GM12878 (cell line): Measurements from ENCODE around the gene CACNA1D. TPM values are rescaled to one million over a fixed set of nuclear protein-coding genes. Genes with fewer than 3 reads are reported as not detected.

ENCODE experiments used
- ATAC-seq: fragments of 200-7000 bp; cut with Tn5 transposase; 3 replicates; pipeline ENCODE4 v1.9.1; 2020; ENCODE audit warnings: mild to moderate bottlenecking, moderate library complexity
- BruUV-seq: library from RNA; stranded (reverse); fragments of 400-500 nt; replicated peaks from 2 replicates; lab custom pipeline; 2021; lab: Mats Ljungman, UMichigan
- CTCF ChIA-PET: fragments of 300-600 bp; sonication (Branson Sonifier 250); formaldehyde crosslinking; extraction: SDS; loops from one replicate; lab custom pipeline; 2021; ENCODE audit warnings: inconsistent platforms; lab: Yijun Ruan, JAX
- POLR2A ChIA-PET: fragments of 350-600 bp; formaldehyde crosslinking; extraction: SDS; loops from one replicate; lab custom pipeline; 2021; ENCODE audit warnings: inconsistent platforms; lab: Charles Lee
- RAD21 ChIA-PET: fragments of 300-600 bp; sonication (Branson Sonifier 250); formaldehyde crosslinking; loops from one replicate; lab custom pipeline; 2023; ENCODE audit warnings: antibody characterized with exemption; ENCODE audit not compliant: unreplicated experiment; lab: Charles Lee
- SMC1A ChIA-PET: fragments of 300-600 bp; sonication (Branson Sonifier 250); formaldehyde crosslinking; loops from one replicate; lab custom pipeline; 2023; ENCODE audit not compliant: unreplicated experiment, uncharacterized antibody; lab: Charles Lee
- DNase-seq: peaks from one replicate; pipeline ENCODE4 v3.0.0-alpha.2; 2011; ENCODE audit warnings: low read depth, low spot score
- FAIRE-seq: peaks from 3 replicates; lab custom pipeline; 2011; peaks lifted over from hg19 to GRCh38; lab: Jason Lieb, UNC
- H2AFZ ChIP-seq: 2 replicates; pipeline ENCODE4 v1.6.0; 2011; ENCODE audit warnings: low read depth, low read length, control low read depth; ENCODE audit not compliant: control insufficient read depth
- H3K27ac ChIP-seq: 2 replicates; pipeline ENCODE4 v1.5.1; 2011; ENCODE audit warnings: control low read depth; ENCODE audit not compliant: control insufficient read depth, insufficient read depth
- H3K27me3 ChIP-seq, 2 experiments: replicated peaks in 1 of 2; 2 replicates each; pipeline versions ENCODE4 v1.6.0 to v1.6.1; 2011; ENCODE audit warnings: low read length in 1 of 2; ENCODE audit not compliant: control insufficient read depth in 2 of 2, insufficient read depth in 2 of 2
- H3K36me3 ChIP-seq, 2 experiments: 2 replicates each; pipeline ENCODE4 v1.5.1; 2011; ENCODE audit warnings: low read length in 1 of 2; ENCODE audit not compliant: control insufficient read depth in 2 of 2, insufficient read depth in 2 of 2
- H3K4me1 ChIP-seq: 2 replicates; pipeline ENCODE4 v1.6.1; 2011; ENCODE audit warnings: mild to moderate bottlenecking, low read length, moderate library complexity, mixed read lengths; ENCODE audit not compliant: control insufficient read depth, insufficient read depth
- H3K4me2 ChIP-seq: 2 replicates; pipeline ENCODE4 v1.6.0; 2011; ENCODE audit warnings: control low read depth; ENCODE audit not compliant: control insufficient read depth, insufficient read depth
- H3K4me3 ChIP-seq: fragments of 200-600 bp; sonication (generic); 2 replicates; pipeline ENCODE4 v1.5.1; 2016
- H3K79me2 ChIP-seq: 2 replicates; pipeline ENCODE4 v1.6.0; 2011; ENCODE audit warnings: low read length; ENCODE audit not compliant: control insufficient read depth, insufficient read depth
- H3K9ac ChIP-seq: 2 replicates; pipeline ENCODE4 v1.8.0; 2011; ENCODE audit warnings: low read length, control low read depth, mixed read lengths; ENCODE audit not compliant: control insufficient read depth, insufficient read depth
- H3K9me3 ChIP-seq: replicated peaks from 3 replicates; pipeline ENCODE4 v1.5.1; 2011; ENCODE audit warnings: mild to moderate bottlenecking, low read length; ENCODE audit not compliant: control insufficient read depth, insufficient read depth
- H4K20me1 ChIP-seq: 2 replicates; pipeline ENCODE4 v1.6.0; 2011; ENCODE audit not compliant: control insufficient read depth, insufficient read depth
- BACH1 ChIP-seq: fragments of 450-650 bp; IDR thresholded peaks from 2 replicates; pipeline ENCODE4 v1.6.1; 2017; ENCODE audit warnings: mild to moderate bottlenecking, borderline replicate concordance
- KDM1A ChIP-seq: fragments of 200-600 bp; sonication (generic); IDR thresholded peaks from 2 replicates; pipeline ENCODE4 v1.6.1; 2016; ENCODE audit warnings: borderline replicate concordance
- SIN3A ChIP-seq: IDR thresholded peaks from 2 replicates; pipeline ENCODE4 v1.6.1; 2012; ENCODE audit warnings: low read depth, low read length, improper control_type of control experiment
- SREBF2 ChIP-seq: IDR thresholded peaks from 2 replicates; pipeline ENCODE4 v1.6.1; 2012; ENCODE audit warnings: mild to moderate bottlenecking, low read length
- SUPT20H ChIP-seq: IDR thresholded peaks from 2 replicates; pipeline ENCODE4 v1.6.1; 2011; ENCODE audit warnings: low read depth, mild to moderate bottlenecking, low read length, moderate library complexity, borderline replicate concordance; ENCODE audit not compliant: control insufficient read depth
- TCF12 ChIP-seq: IDR thresholded peaks from 2 replicates; pipeline ENCODE4 v1.6.1; 2011; ENCODE audit warnings: low read depth, mild to moderate bottlenecking, low read length
- YY1 ChIP-seq: IDR thresholded peaks from 2 replicates; pipeline ENCODE4 v1.6.1; 2011; ENCODE audit warnings: low read depth, mild to moderate bottlenecking, low read length
- WGBS: methylation state at CpG from one replicate; pipeline ENCODE4 v1.1.6; 2016; ENCODE audit warnings: low lambda C conversion rate; ENCODE audit not compliant: insufficient replicate concordance, insufficient coverage; ENCODE audit errors: missing lambda C conversion rate; 5-methylcytosine and 5-hydroxymethylcytosine counted together
- in situ Hi-C: fragments of 300-500 bp; cut with MboI; formaldehyde crosslinking; loops from 9 replicates; pipeline ENCODE4 v1.14.3; 2018; ENCODE audit warnings: mixed read lengths
- intact Hi-C: fragments of 100-400 bp; cut with micrococcal nuclease; formaldehyde crosslinking; loops from one replicate; pipeline ENCODE4 v1.14.2; 2022; ENCODE audit not compliant: unreplicated experiment
- polyA plus RNA-seq, 11 experiments: library from polyadenylated mRNA; depleted of rRNA in 4 of 11; unstranded in 6 of 11; stranded (reverse) in 5 of 11; fragments of >200 nt; fragmentation: Nextera tagmentation in 4 of 11; fragmentation: Illumina TruSeq in 1 of 11; extraction: Ambion mirVana in 4 of 11; extraction: Trizol in 1 of 11; gene quantifications; 1 replicate in 1 of 11; 2 replicates in 10 of 11; pipeline versions ENCODE4 v1.2.1 to v1.2.3, GENCODE V29; 2011 to 2016; ENCODE audit warnings: inconsistent platforms in 2 of 11, missing spikeins in 2 of 11, low read depth in 1 of 11
- total RNA-seq, 4 experiments: library from RNA; depleted of rRNA in 3 of 4; stranded (reverse); fragments of >200 nt in 3 of 4; fragmentation: Illumina TruSeq in 1 of 4; extraction: Trizol in 1 of 4; gene quantifications; 2 replicates each; pipeline versions ENCODE4 v1.2.1 to v1.2.3, GENCODE V29; 2013 to 2021

Gene CACNA1D
- total and polyA plus RNA-seq, 10 of the 15 experiments (the other 5 are each of a cell fraction or from before 2014, with no cell fraction given): 0.21 to 24.4 (median 1.6) TPM

DNA sequence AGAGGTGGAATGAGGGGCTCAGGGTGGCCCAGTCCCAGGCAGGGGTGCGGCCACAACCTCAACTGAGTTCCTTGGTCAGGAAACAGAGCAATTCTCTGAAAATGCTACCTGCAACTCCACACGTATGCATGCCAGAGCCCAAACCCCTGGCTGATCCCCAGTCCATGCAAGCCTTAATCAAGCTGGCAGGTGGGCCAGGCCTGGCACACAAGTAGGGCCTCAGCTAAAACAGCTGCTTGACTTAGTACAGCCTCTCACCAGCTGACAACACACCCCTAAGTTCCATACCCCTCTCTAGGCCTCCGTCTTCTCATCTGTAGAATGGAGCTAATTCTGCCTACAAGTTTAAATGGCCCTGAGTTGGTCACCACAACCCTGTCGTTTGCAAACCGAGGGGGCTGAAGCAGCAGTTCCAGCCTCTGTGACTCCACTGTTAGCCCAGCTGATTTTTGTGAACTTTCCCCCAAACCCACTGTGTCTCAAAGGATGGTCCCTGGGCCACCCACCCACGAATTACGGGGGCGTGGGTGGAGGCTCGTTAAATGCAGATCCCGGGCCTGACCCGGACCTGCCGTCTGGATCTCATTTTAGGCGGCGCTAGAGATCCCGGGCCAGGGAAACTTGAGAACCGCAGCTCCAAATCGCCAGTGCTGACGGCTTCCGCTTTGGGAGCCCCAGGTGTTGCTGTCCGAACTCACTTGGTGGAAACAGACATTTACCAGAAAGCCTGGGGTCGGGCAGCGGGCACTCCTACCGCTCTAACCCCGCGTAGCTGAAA is 350.9 kb downstream of the CACNA1D start (continued):
- TF ChIP-seq BACH1 (peak; percentile 14; the same call in 1 of the 2 replicates), SREBF2 (no peak), YY1 (0 out of 2 replicates have a peak, but pooled peaks have one; percentile 8)

DNA sequence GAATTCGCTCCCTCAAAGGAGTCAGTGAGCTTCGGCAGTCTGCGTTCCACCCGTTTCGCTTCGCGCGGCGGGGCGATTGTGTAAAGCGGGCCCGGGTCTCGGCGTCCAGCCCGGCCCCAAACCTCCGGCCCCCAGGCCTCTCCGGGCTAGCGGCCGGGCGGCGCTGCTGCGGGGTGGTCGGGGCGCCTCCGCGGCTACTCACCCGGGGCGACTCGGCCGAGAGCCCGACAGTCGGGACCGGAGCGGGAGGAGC is 351.4 kb downstream of the CACNA1D start:
- TF ChIP-seq SUPT20H (no peak), TCF12 (no peak), KDM1A (no peak), SIN3A (0 out of 2 replicates have a peak, but pooled peaks have one; percentile 10)
- TF ChIP-seq, all 136 proteins: peak for 1
- no peaks in the 10 kb centered on the region for H3K9me3 ChIP-seq
- H3K4me1 ChIP-seq: peaks cover 39% of the 10 kb centered on the region
- DNase-seq (no peak), ATAC-seq (no peak), FAIRE-seq (no peak)
- H2AFZ ChIP-seq: peak overlapping the region; percentile 81
- no TSS peak for BruUV-seq
- peak overlapping the region; percentile 62 for H3K27ac ChIP-seq
- H3K4me3 ChIP-seq: peak overlapping the region; percentile 73
- in situ Hi-C loops (no loop called here), intact Hi-C loops (loop anchor here (2.0 to 10.0 kb wide), 3 partner anchors 37 to 101 kb away; partner anchors contain the start of gene ACTR8)
- CTCF ChIA-PET: interaction anchor here (0.7 to 2.4 kb wide), 9 partner anchors 8 to 413 kb away, joined by 3 to 9 read pairs (median 4); no protein-coding TSS in a partner anchor
- no peaks in the 10 kb centered on the region for H3K27me3 ChIP-seq
- H3K36me3 ChIP-seq: no peaks in the 10 kb centered on the region
- 5% methylated on average over 34 of the region's 34 CpGs for WGBS
- H3K79me2 ChIP-seq: peaks cover 18% of the 10 kb centered on the region
- H3K4me2 ChIP-seq: peak overlapping the region; percentile 82
- POLR2A ChIA-PET: interaction anchor here (0.5 to 4.1 kb wide), 11 partner anchors 11 to 1880 kb away, joined by 3 to 30 read pairs (median 4); partner anchors contain the start of gene SELENOK
- no peaks in the 10 kb centered on the region for H4K20me1 ChIP-seq
- RAD21 ChIA-PET: interaction anchor here (0.6 to 5.1 kb wide), 10 partner anchors 35 to 332 kb away, joined by 3 to 41 read pairs (median 4); partner anchors contain the start of genes ACTR8 and SELENOK
- SMC1A ChIA-PET: interaction anchor here (1.1 to 3.5 kb wide), 11 partner anchors 16 to 198 kb away, joined by 3 to 26 read pairs (median 10); no protein-coding TSS in a partner anchor
- H3K9ac ChIP-seq: peak overlapping the region; percentile 73
